ENCODE measurements around the gene MLYCD.

MLYCD gene

GRCh38 chr16:83891742-83892141, 7.2 kb upstream of the MLYCD start:
- DNase-seq (ENCODE audit: extremely low spot score): no peak
- ChIA-PET CTCF (no interaction called here), POLR2A (no interaction called here)
- no peak for TF ChIP-seq CTCF (IDR thresholded peaks at IDR 0.05; ENCODE audit: control extremely low read depth, extremely low read depth, low read depth, missing control alignments)

DNA sequence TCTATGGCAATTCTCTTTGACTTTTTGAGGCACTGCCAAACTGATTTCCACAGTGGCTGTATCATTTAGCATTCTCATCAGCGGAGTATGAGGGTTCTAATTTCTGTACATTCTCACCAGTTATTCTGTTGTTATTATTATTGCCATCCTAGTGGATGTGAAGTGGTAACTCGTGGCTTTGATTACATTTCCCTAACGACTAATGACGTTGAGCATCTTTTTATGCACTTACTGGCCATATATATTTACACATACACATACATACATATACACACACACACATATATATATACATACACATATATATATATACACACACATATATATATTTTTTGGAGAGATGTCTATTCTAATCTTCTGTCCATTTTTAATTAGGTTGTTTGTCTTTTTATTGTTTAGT, 3.7 kb upstream of the MLYCD start:
- CTCF ChIA-PET: no interaction called here
- POLR2A ChIA-PET: no interaction called here
- no peak for DNase-seq (ENCODE audit: extremely low spot score)
- TF ChIP-seq CTCF (IDR thresholded peaks at IDR 0.05; ENCODE audit: control extremely low read depth, extremely low read depth, low read depth, missing control alignments): no peak

GRCh38 chr16:83895942-83896341, 3.0 kb upstream of the MLYCD start:
- ChIA-PET POLR2A (no interaction called here), CTCF (no interaction called here)
- no peak for TF ChIP-seq CTCF (IDR thresholded peaks at IDR 0.05; ENCODE audit: control extremely low read depth, extremely low read depth, low read depth, missing control alignments)
- no peak for DNase-seq (ENCODE audit: extremely low spot score)

GRCh38 chr16:83899272-83899897, 470 bp downstream of the MLYCD start:
- peak; percentile 56 for DNase-seq (ENCODE audit: extremely low spot score)
- POLR2A ChIA-PET: no interaction called here
- CTCF ChIA-PET: interaction anchor here (0.7 to 1.2 kb wide), 4 partner anchors 13 to 185 kb away, joined by 4 to 5 read pairs (median 4); no protein-coding TSS in a partner anchor
- peak; percentile 8 for TF ChIP-seq CTCF (IDR thresholded peaks at IDR 0.05; ENCODE audit: control extremely low read depth, extremely low read depth, low read depth, missing control alignments)

- no peak for TF ChIP-seq CTCF (IDR thresholded peaks at IDR 0.05; ENCODE audit: control extremely low read depth, extremely low read depth, low read depth, missing control alignments)
- CTCF ChIA-PET: interaction anchor here (0.7 to 1.0 kb wide), 2 partner anchors 30 to 75 kb away, joined by 4 read pairs; no protein-coding TSS in a partner anchor
- POLR2A ChIA-PET: no interaction called here
- DNase-seq (ENCODE audit: extremely low spot score): no peak
These were observed 1.1 kb downstream of the MLYCD start for GRCh38 chr16:83899978-83900377.

DNA sequence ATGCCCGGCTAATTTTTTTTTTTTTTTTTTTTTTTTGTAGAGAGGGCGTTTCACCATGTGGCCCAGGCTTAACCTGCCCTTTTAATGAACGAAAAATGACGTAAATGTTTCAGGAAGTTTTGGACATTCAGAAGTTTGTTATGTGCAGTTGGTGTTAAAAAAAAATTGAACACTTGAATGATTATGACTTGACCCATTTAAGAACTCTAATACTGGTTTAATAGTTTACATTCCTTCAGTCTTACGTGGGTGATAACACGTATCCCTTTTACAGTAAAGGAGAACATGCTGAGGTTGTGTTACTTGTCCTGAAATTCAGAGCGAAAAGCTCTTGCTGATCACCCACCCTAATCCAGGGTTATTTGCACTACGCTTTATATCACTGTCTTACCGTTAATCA, 1.7 kb downstream of the MLYCD start:
- TF ChIP-seq CTCF (IDR thresholded peaks at IDR 0.05; ENCODE audit: control extremely low read depth, extremely low read depth, low read depth, missing control alignments): no peak
- CTCF ChIA-PET: interaction anchor here (0.8 to 2.1 kb wide), 4 partner anchors 11 to 287 kb away, joined by 3 to 7 read pairs (median 4); partner anchors contain the start of gene TAF1C

More for the DNA sequence above, 1.7 kb downstream of the MLYCD start:
- POLR2A ChIA-PET: no interaction called here
- no peak for DNase-seq (ENCODE audit: extremely low spot score)

Data from GM10248 (cell line).